ENCODE measurements around the gene ZCCHC7. TPM values are rescaled to one million over a fixed set of nuclear protein-coding genes. Genes with fewer than 3 reads are reported as not detected.

Gene ZCCHC7
- total RNA-seq, 2 donors from 2014 or later, result 21.2 to 22.7 TPM

- TF ChIP-seq, protein P1, sequence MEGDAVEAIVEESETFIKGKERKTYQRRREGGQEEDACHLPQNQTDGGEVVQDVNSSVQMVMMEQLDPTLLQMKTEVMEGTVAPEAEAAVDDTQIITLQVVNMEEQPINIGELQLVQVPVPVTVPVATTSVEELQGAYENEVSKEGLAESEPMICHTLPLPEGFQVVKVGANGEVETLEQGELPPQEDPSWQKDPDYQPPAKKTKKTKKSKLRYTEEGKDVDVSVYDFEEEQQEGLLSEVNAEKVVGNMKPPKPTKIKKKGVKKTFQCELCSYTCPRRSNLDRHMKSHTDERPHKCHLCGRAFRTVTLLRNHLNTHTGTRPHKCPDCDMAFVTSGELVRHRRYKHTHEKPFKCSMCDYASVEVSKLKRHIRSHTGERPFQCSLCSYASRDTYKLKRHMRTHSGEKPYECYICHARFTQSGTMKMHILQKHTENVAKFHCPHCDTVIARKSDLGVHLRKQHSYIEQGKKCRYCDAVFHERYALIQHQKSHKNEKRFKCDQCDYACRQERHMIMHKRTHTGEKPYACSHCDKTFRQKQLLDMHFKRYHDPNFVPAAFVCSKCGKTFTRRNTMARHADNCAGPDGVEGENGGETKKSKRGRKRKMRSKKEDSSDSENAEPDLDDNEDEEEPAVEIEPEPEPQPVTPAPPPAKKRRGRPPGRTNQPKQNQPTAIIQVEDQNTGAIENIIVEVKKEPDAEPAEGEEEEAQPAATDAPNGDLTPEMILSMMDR (conservative IDR thresholded peaks at IDR 0.05), result no peak
- no peaks in the 10 kb centered on the region for H3K36me3 ChIP-seq (ENCODE audit: control insufficient read depth, insufficient read depth, low read length)
- no peak overlapping the region for H3K9ac ChIP-seq (ENCODE audit: extremely low read depth, low read length, poor library complexity, severe bottlenecking)
- Mint-ChIP-seq H3K9me3 (no peaks in the 10 kb centered on the region), H3K4me3 (no peak overlapping the region), H3K36me3 (ENCODE audit: low read depth) (no peaks in the 10 kb centered on the region), H3K27ac (no peak overlapping the region), H3K27me3 (ENCODE audit: insufficient read depth) (no peaks in the 10 kb centered on the region), H3K4me1 (no peaks in the 10 kb centered on the region)
- no peaks in the 10 kb centered on the region for H3K4me1 ChIP-seq (ENCODE audit: control insufficient read depth, insufficient read depth, low read length)
- WGBS, 2 experiments (ENCODE audit: insufficient coverage in 1 of 2, insufficient read length in 1 of 2), result 90 to 100% methylated on average over 1 to 6 of the region's 6 CpGs
- H3K4me3 ChIP-seq (ENCODE audit: low read length), result no peak overlapping the region
- no peaks in the 10 kb centered on the region for H3K9me3 ChIP-seq (ENCODE audit: control insufficient read depth, low read length)
- no peak overlapping the region for H3K27ac ChIP-seq (ENCODE audit: low read depth, low read length)
- no peaks in the 10 kb centered on the region for H3K27me3 ChIP-seq (ENCODE audit: control insufficient read depth, insufficient read depth, low read length, poor library complexity, severe bottlenecking)
- no peak for DNase-seq
Measured at GRCh38 chr9:37370282-37370681, 249.9 kb downstream of the ZCCHC7 start.

DNA sequence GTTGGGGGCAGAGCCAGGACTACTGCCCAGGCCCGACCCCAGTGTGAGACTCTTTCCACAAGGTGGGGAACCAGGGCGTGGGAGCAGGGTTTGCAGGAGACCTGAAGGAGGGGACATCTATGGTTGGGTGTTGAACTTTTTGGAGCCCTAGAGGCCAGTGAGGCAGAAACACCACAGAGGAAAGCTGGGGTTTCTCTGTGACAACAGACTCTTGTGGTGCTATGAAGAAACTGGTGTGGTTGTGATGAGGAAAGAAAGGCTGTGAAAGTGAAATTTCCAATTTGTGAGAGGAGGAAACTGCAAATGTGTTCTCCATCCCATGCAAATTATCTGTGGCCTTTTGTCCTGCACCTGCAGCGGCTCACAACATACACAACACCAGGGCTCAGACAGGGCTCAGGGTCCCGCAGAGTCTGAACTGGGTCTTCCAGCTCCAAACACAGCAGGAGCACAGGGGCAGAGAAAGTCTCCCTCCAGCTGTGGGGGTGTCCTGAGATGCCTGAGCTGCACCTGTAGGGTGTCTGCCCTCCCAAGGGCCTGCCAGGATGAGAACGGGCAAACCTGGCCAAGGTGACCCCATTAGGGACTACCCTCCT lies 250.7 kb downstream of the ZCCHC7 start:
- Histone ChIP-seq H3K9me3 (ENCODE audit: control insufficient read depth, low read length) (no peaks in the 10 kb centered on the region), H3K4me3 (ENCODE audit: low read length) (no peak overlapping the region), H3K4me1 (ENCODE audit: control insufficient read depth, insufficient read depth, low read length) (no peaks in the 10 kb centered on the region), H3K36me3 (ENCODE audit: control insufficient read depth, insufficient read depth, low read length) (no peaks in the 10 kb centered on the region), H3K9ac (ENCODE audit: extremely low read depth, low read length, poor library complexity, severe bottlenecking) (no peak overlapping the region), H3K27me3 (ENCODE audit: control insufficient read depth, insufficient read depth, low read length, poor library complexity, severe bottlenecking) (no peaks in the 10 kb centered on the region), H3K27ac (ENCODE audit: low read depth, low read length) (no peak overlapping the region)
- no peak overlapping the region for H3K27ac Mint-ChIP-seq
- H3K27me3 Mint-ChIP-seq (ENCODE audit: insufficient read depth), result no peaks in the 10 kb centered on the region
- H3K4me3 Mint-ChIP-seq, result no peak overlapping the region
- 84 to 97% methylated on average over 4 to 5 of the region's 5 CpGs for WGBS, 2 experiments (ENCODE audit: insufficient coverage in 1 of 2, insufficient read length in 1 of 2)
- H3K4me1 Mint-ChIP-seq, result no peaks in the 10 kb centered on the region
- H3K36me3 Mint-ChIP-seq (ENCODE audit: low read depth), result no peaks in the 10 kb centered on the region
- TF ChIP-seq, protein P1 (conservative IDR thresholded peaks at IDR 0.05), result peak; percentile 19
- no peak for DNase-seq
- H3K9me3 Mint-ChIP-seq, result no peaks in the 10 kb centered on the region

DNA sequence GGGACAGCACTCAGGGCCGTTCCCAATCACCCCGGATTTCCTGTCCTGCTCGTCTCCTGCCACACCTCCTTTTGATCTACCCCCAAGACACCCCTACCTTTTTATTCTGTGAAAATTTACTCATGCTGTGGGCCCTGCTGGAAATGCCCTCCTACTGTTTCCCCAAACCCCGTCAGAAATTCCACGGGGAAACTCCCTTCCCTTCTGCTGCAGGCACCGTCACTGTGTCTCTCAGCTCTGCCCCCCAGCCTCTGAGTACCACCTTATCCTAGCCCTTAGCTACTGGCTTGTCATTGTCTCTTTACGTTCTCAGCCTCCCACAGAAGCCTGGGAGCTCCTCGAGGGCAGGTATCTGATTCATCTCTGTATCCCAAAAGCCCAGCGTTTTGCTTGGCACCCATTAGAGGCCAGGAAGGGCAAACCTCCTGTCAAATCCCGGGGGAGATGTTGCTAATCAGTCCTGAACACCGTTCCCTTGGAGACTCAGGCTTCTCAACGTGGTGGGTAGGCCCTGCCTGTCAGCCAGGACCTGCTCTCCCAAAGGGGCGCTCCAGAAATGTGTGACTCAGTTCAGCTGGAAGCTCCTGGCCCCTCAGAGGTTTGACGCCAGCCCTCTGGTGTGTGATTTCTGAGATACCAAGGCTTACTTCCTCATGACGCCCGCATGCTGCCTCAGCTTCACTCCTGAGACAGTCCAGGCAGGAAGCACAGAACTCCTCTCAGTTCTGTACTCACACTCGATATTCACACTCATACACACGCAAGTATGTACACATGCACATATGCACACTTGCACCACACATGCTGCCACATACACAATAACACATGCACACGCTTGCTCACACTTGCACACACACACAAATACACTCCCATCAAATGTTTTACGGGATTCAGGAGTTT lies 251.4 kb downstream of the ZCCHC7 start:
- peaks cover 2% of the 10 kb centered on the region for H3K27me3 Mint-ChIP-seq (ENCODE audit: insufficient read depth)
- H3K4me1 ChIP-seq (ENCODE audit: control insufficient read depth, insufficient read depth, low read length), result no peaks in the 10 kb centered on the region
- no peak overlapping the region for H3K9ac ChIP-seq (ENCODE audit: extremely low read depth, low read length, poor library complexity, severe bottlenecking)
- TF ChIP-seq, protein P1 (conservative IDR thresholded peaks at IDR 0.05), result no peak
- no peaks in the 10 kb centered on the region for H3K9me3 ChIP-seq (ENCODE audit: control insufficient read depth, low read length)
- no peak overlapping the region for H3K4me3 Mint-ChIP-seq
- H3K27ac Mint-ChIP-seq, result no peak overlapping the region
- 73 to 85% methylated on average over 19 to 20 of the region's 20 CpGs for WGBS, 2 experiments (ENCODE audit: insufficient coverage in 1 of 2, insufficient read length in 1 of 2)
- no peaks in the 10 kb centered on the region for H3K27me3 ChIP-seq (ENCODE audit: control insufficient read depth, insufficient read depth, low read length, poor library complexity, severe bottlenecking)
- H3K4me1 Mint-ChIP-seq, result no peaks in the 10 kb centered on the region
- no peaks in the 10 kb centered on the region for H3K9me3 Mint-ChIP-seq
- no peak overlapping the region for H3K4me3 ChIP-seq (ENCODE audit: low read length)
- DNase-seq, result no peak
- no peaks in the 10 kb centered on the region for H3K36me3 ChIP-seq (ENCODE audit: control insufficient read depth, insufficient read depth, low read length)
- H3K36me3 Mint-ChIP-seq (ENCODE audit: low read depth), result no peaks in the 10 kb centered on the region
- H3K27ac ChIP-seq (ENCODE audit: low read depth, low read length), result no peak overlapping the region

All from endodermal cell (in vitro differentiated cells).